ENCODE measurements around the gene FKRP.

Gene FKRP

DNA sequence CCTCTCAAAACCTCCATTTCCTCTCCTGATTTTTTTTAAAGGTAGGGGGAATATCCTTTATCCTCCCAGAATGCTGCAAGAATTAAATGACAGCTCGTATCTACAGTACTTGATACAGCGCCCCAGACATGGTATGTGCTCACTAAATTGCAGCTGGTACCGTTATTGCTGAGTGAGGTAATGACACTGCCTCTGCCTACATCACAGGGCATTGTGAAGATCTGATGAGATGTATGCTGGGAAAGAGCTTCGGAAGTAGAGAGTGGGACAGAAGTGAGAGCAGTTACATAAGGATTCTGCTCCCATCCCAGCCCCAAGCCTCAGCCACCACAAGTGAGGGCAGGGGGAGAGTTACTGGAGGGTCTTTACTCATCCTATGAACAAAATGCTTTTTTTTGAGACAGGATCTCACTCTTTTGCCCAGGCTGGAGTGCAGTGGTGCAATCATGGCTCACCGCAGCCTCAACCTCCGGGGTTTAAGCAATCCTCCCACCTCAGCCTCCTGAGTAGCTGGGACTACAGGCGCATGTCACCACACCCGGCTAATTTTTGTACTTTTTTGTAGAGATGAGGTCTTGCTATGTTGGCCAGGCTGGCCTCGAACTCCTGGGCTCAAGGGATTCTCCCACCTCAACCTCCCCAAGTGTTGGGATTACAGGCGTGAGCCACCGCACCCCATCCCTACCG is 1.7 kb upstream of the FKRP start:
- TF ChIP-seq ISL1 (CRISPR knock-in tag; IDR thresholded peaks at IDR 0.05): no peak
- no peak for TF ChIP-seq TCF4 (CRISPR knock-in tag; IDR thresholded peaks at IDR 0.05; ENCODE audit: borderline replicate concordance)
- no peak for TF ChIP-seq ZNF565 (CRISPR knock-in tag; conservative IDR thresholded peaks at IDR 0.05; ENCODE audit: low read depth)
- no peak for TF ChIP-seq TOX (CRISPR knock-in tag; IDR thresholded peaks at IDR 0.05; ENCODE audit: borderline replicate concordance)
- TF ChIP-seq ZNF70 (CRISPR knock-in tag; IDR thresholded peaks at IDR 0.05): no peak
- TF ChIP-seq, protein P1, sequence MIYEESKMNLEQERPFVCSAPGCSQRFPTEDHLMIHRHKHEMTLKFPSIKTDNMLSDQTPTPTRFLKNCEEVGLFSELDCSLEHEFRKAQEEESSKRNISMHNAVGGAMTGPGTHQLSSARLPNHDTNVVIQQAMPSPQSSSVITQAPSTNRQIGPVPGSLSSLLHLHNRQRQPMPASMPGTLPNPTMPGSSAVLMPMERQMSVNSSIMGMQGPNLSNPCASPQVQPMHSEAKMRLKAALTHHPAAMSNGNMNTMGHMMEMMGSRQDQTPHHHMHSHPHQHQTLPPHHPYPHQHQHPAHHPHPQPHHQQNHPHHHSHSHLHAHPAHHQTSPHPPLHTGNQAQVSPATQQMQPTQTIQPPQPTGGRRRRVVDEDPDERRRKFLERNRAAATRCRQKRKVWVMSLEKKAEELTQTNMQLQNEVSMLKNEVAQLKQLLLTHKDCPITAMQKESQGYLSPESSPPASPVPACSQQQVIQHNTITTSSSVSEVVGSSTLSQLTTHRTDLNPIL (CRISPR knock-in tag; IDR thresholded peaks at IDR 0.05; ENCODE audit: low read depth): no peak
- no peak for TF ChIP-seq ZNF8 (CRISPR knock-in tag; IDR thresholded peaks at IDR 0.05)

GRCh38 chr19:46745030-46745429 is 827 bp upstream of the FKRP start:
- peak; percentile 30 for ATAC-seq
- no peak for TF ChIP-seq ZNF70 (CRISPR knock-in tag; IDR thresholded peaks at IDR 0.05)
- no peak for TF ChIP-seq PPARA (CRISPR knock-in tag; IDR thresholded peaks at IDR 0.05; ENCODE audit: borderline replicate concordance)
- TF ChIP-seq, protein P1 (CRISPR knock-in tag; IDR thresholded peaks at IDR 0.05; ENCODE audit: low read depth): no peak
- no peak for TF ChIP-seq TSHZ2 (CRISPR knock-in tag; IDR thresholded peaks at IDR 0.05)
- no peak for TF ChIP-seq TCF4 (CRISPR knock-in tag; IDR thresholded peaks at IDR 0.05; ENCODE audit: borderline replicate concordance)

More for the DNA sequence above, 1.7 kb upstream of the FKRP start:
- no peak for ATAC-seq

- TF ChIP-seq TSHZ2 (CRISPR knock-in tag; IDR thresholded peaks at IDR 0.05) (peak; percentile 44; the same call in 1 of the 2 replicates), ARNTL (CRISPR knock-in tag; IDR thresholded peaks at IDR 0.05; ENCODE audit: borderline replicate concordance, low read depth) (no peak)
- ATAC-seq: peak; percentile 32
Observed at GRCh38 chr19:46746281-46747057, 612 bp downstream of the FKRP start, which contains the start of gene STRN4. Gene STRN4 (minus strand): TSS chr19:46746450. CDS start chr19:46746430, 20 bp downstream.

DNA sequence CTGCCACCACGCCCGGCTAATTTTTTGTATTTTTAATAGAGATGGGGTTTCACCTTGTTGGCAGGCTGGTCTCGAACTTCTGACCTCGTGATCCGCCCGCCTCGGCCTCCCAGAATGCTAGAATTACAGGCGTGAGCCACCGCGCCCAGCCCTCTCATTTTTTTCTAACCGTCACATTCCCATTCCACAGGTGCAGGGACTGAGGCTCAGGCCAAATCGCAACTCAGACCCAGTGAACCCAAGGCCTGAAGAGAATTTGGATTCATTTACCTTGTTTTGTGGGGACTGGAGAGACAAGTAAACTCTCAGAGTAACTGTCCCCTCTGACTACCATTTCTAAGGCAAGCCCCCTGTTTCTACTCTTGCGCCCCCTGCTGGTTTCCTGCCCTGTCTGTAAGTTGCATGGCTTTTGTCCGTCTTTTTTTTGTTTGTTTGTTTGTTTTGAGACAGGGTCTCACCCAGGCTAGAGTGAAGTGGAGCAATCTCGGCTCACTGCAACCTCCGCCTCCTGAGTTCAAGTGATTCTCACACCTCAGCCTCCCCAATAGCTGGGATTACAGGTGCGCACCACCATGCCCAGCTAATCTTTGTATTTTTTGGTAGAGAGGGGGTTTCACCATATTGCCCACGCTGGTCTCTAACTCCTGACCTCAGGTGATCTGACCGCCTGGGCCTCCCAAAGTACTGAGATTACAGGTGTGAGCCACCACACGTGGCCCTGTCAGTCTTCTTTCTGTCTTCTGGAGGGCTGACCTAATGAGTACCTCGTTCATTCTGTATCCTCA is 2.7 kb downstream of the FKRP start:
- TF ChIP-seq, protein P1 (CRISPR knock-in tag; IDR thresholded peaks at IDR 0.05; ENCODE audit: low read depth): no peak
- no peak for TF ChIP-seq OSR1 (CRISPR knock-in tag; IDR thresholded peaks at IDR 0.05)
- TF ChIP-seq BACH2 (CRISPR knock-in tag; IDR thresholded peaks at IDR 0.05; ENCODE audit: borderline replicate concordance): no peak
- peak; percentile 35; the same call in 1 of the 3 replicates for ATAC-seq
